HUES48 (cell line): ENCODE measurements around the gene BCL6.

Experiments used
- H3K27ac ChIP-seq: one replicate; pipeline ENCODE4 v1.7.0; 2013; ENCODE audit warnings: low read depth, low read length, inconsistent platforms
- H3K27me3 ChIP-seq: 2 replicates; pipeline ENCODE4 v1.6.1; 2013; ENCODE audit warnings: mild to moderate bottlenecking, low read length; ENCODE audit not compliant: control insufficient read depth, insufficient read depth
- H3K36me3 ChIP-seq: 2 replicates; pipeline ENCODE4 v1.6.1; 2013; ENCODE audit warnings: low read length; ENCODE audit not compliant: control insufficient read depth, insufficient read depth
- H3K4me1 ChIP-seq: 2 replicates; pipeline ENCODE4 v1.6.1; 2013; ENCODE audit warnings: mild to moderate bottlenecking, low read length; ENCODE audit not compliant: control insufficient read depth, insufficient read depth
- H3K4me3 ChIP-seq: 2 replicates; pipeline ENCODE4 v1.5.1; 2013; ENCODE audit warnings: mild to moderate bottlenecking, low read depth, low read length
- H3K9ac ChIP-seq: 2 replicates; pipeline ENCODE4 v1.6.1; 2013; ENCODE audit warnings: mild to moderate bottlenecking, low read depth, low read length, moderate library complexity
- H3K9me3 ChIP-seq: 2 replicates; pipeline ENCODE4 v1.6.1; 2013; ENCODE audit warnings: low read length; ENCODE audit not compliant: control insufficient read depth, insufficient read depth

The BCL6 gene

GRCh38 chr3:187708696-187709095 is 36.6 kb downstream of the BCL6 start:
- Histone ChIP-seq H3K36me3 (no peaks in the 10 kb centered on the region), H3K4me3 (no peak overlapping the region), H3K9ac (no peak overlapping the region), H3K9me3 (no peaks in the 10 kb centered on the region), H3K27ac (no peak overlapping the region), H3K27me3 (no peaks in the 10 kb centered on the region), H3K4me1 (no peaks in the 10 kb centered on the region)

- Histone ChIP-seq H3K4me3 (no peak overlapping the region), H3K9me3 (no peaks in the 10 kb centered on the region), H3K27ac (no peak overlapping the region), H3K4me1 (no peaks in the 10 kb centered on the region), H3K36me3 (no peaks in the 10 kb centered on the region), H3K27me3 (no peaks in the 10 kb centered on the region), H3K9ac (no peak overlapping the region)
These were observed 38.3 kb downstream of the BCL6 start for GRCh38 chr3:187706971-187707370.

- no peaks in the 10 kb centered on the region for H3K27me3 ChIP-seq
- H3K9ac ChIP-seq = no peak overlapping the region
- no peaks in the 10 kb centered on the region for H3K9me3 ChIP-seq
- H3K36me3 ChIP-seq = no peaks in the 10 kb centered on the region
- no peak overlapping the region for H3K4me3 ChIP-seq
- H3K4me1 ChIP-seq = no peaks in the 10 kb centered on the region
- H3K27ac ChIP-seq = no peak overlapping the region
These were observed 40.1 kb downstream of the BCL6 start for GRCh38 chr3:187705164-187705563.

- Histone ChIP-seq H3K9me3 (no peaks in the 10 kb centered on the region), H3K4me1 (no peaks in the 10 kb centered on the region), H3K36me3 (no peaks in the 10 kb centered on the region), H3K4me3 (no peak within 1 kb of the TSS), H3K27ac (no peak within 1 kb of the TSS), H3K9ac (no peak within 1 kb of the TSS), H3K27me3 (no peaks in the 10 kb centered on the region)
These were observed 42.7 kb downstream of the BCL6 start, which contains the start of gene RTP2 for GRCh38 chr3:187702507-187703033. Gene RTP2 (minus strand): TSS chr3:187702557. CDS start chr3:187702128, 429 bp downstream.

- Histone ChIP-seq H3K27me3 (no peaks in the 10 kb centered on the region), H3K4me1 (no peaks in the 10 kb centered on the region), H3K9ac (no peak overlapping the region), H3K27ac (no peak overlapping the region), H3K9me3 (no peaks in the 10 kb centered on the region), H3K36me3 (no peaks in the 10 kb centered on the region), H3K4me3 (no peak overlapping the region)
These were observed 45.0 kb downstream of the BCL6 start for GRCh38 chr3:187700249-187700648.

- H3K27me3 ChIP-seq = no peaks in the 10 kb centered on the region
- H3K36me3 ChIP-seq = no peaks in the 10 kb centered on the region
- H3K27ac ChIP-seq = no peak overlapping the region
- no peaks in the 10 kb centered on the region for H3K9me3 ChIP-seq
- no peak overlapping the region for H3K4me3 ChIP-seq
- H3K4me1 ChIP-seq = no peaks in the 10 kb centered on the region
- no peak overlapping the region for H3K9ac ChIP-seq
These were observed 46.5 kb downstream of the BCL6 start for GRCh38 chr3:187698499-187699399.

- Histone ChIP-seq H3K36me3 (no peaks in the 10 kb centered on the region), H3K27ac (no peak overlapping the region), H3K9me3 (no peaks in the 10 kb centered on the region), H3K9ac (no peak overlapping the region), H3K27me3 (no peaks in the 10 kb centered on the region), H3K4me1 (no peaks in the 10 kb centered on the region), H3K4me3 (no peak overlapping the region)
These were observed 49.2 kb downstream of the BCL6 start for GRCh38 chr3:187696021-187696420.

DNA sequence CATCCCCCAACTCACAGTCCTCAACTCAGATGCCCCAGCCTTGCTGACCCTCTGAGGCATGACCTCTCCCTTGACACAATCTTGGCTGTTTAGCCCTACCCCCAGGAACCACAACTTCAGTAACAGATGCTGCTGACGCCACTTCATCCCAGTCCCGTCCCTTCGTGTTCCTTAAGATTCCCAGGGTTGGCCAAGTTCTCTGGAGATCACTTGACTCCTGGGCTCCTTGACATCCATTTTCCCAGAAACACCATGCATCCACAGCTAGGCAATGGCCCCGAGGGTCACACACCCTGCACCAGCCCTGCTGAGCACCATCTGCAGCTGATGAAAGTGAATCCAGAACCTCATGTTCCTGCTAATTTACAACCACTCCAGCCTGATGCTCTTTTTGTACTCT is 49.8 kb downstream of the BCL6 start:
- H3K27me3 ChIP-seq = no peaks in the 10 kb centered on the region
- no peak overlapping the region for H3K9ac ChIP-seq
- no peak overlapping the region for H3K4me3 ChIP-seq
- no peaks in the 10 kb centered on the region for H3K36me3 ChIP-seq
- no peaks in the 10 kb centered on the region for H3K9me3 ChIP-seq
- H3K27ac ChIP-seq = no peak overlapping the region
- H3K4me1 ChIP-seq = no peaks in the 10 kb centered on the region

GRCh38 chr3:187694801-187695200 is 50.5 kb downstream of the BCL6 start:
- no peak overlapping the region for H3K27ac ChIP-seq
- H3K4me1 ChIP-seq = no peaks in the 10 kb centered on the region
- no peak overlapping the region for H3K9ac ChIP-seq
- H3K36me3 ChIP-seq = no peaks in the 10 kb centered on the region
- no peaks in the 10 kb centered on the region for H3K9me3 ChIP-seq
- no peaks in the 10 kb centered on the region for H3K27me3 ChIP-seq
- no peak overlapping the region for H3K4me3 ChIP-seq

DNA sequence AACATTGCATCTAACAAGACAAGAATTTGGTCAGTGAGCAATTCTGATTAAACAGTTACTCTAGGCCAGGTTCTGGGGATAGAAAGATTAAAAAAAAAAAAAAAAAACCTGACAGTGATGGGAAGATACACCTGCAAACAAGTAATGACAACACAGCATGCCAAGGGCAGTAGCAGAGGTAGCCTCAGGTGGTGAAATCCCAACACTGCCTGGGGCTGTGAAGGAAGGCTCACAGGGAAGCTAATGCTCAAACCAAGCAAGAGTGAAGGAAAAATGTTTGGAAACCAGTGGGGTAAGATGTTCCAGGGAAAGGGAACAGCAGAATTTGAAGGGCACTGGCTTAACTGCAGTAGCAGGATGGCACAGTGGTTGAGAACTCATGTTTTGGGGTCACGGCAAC is 51.8 kb downstream of the BCL6 start:
- H3K9ac ChIP-seq = no peak overlapping the region
- H3K36me3 ChIP-seq = no peaks in the 10 kb centered on the region
- H3K27ac ChIP-seq = no peak overlapping the region
- H3K4me1 ChIP-seq = no peaks in the 10 kb centered on the region
- H3K27me3 ChIP-seq = no peaks in the 10 kb centered on the region
- H3K4me3 ChIP-seq = no peak overlapping the region
- H3K9me3 ChIP-seq = no peaks in the 10 kb centered on the region

DNA sequence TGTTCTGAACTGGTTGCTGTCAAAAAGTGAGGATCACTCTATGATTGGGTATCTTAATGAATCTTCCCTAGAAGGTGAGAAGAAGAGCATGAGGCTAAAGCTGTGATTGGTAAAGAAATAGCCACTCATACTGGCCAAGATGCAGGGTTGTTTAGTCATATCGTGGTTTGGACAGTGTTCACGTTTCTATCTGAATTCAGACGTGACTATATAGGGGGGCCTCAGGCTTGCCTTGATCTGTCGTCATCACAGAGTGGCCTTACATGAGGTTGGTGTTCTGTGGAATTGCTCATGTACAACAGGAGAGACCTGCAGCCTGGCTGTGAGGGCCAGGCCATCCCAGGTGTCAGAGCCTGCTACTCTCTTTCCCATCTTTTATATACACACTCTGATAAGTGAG is 55.3 kb downstream of the BCL6 start:
- Histone ChIP-seq H3K27ac (no peak overlapping the region), H3K9ac (no peak overlapping the region), H3K4me3 (no peak overlapping the region), H3K9me3 (peaks cover 16% of the 10 kb centered on the region), H3K4me1 (no peaks in the 10 kb centered on the region), H3K36me3 (no peaks in the 10 kb centered on the region), H3K27me3 (no peaks in the 10 kb centered on the region)
